ENCODE measurements around the gene SKAP2. TPM values are rescaled to one million over a fixed set of nuclear protein-coding genes. Genes with fewer than 3 reads are reported as not detected.

Gene SKAP2
- total RNA-seq, 1 donor: 19.5 TPM

DNA sequence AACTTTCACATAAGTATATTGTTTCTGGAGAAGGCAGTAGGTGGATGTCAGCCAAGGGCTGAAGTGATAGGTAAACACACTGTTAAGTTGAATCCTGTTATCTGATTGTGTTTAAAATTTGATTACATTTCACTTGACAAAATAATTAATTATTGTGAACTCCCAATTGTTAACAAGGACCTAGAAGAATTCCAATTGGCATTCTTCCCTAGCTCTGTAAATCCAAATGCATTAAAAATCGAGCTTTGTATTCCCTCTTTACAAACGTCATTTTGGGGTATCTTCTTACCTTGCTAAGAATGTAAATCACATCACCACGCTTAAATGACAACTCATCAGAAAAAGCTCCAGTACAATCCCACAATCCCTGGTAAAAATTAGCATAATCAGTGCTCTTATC is 179.9 kb downstream of the SKAP2 start:
- TF ChIP-seq, protein P1, sequence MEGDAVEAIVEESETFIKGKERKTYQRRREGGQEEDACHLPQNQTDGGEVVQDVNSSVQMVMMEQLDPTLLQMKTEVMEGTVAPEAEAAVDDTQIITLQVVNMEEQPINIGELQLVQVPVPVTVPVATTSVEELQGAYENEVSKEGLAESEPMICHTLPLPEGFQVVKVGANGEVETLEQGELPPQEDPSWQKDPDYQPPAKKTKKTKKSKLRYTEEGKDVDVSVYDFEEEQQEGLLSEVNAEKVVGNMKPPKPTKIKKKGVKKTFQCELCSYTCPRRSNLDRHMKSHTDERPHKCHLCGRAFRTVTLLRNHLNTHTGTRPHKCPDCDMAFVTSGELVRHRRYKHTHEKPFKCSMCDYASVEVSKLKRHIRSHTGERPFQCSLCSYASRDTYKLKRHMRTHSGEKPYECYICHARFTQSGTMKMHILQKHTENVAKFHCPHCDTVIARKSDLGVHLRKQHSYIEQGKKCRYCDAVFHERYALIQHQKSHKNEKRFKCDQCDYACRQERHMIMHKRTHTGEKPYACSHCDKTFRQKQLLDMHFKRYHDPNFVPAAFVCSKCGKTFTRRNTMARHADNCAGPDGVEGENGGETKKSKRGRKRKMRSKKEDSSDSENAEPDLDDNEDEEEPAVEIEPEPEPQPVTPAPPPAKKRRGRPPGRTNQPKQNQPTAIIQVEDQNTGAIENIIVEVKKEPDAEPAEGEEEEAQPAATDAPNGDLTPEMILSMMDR (IDR thresholded peaks at IDR 0.05; ENCODE audit: extremely low read depth, low read depth, low read length): no peak
- Histone ChIP-seq H3K9me3 (ENCODE audit: low read depth, low read length) (no peaks in the 10 kb centered on the region), H3K4me1 (ENCODE audit: insufficient read depth, low read length) (peaks cover 9% of the 10 kb centered on the region), H3K4me3 (ENCODE audit: insufficient read depth, low read length) (no peak overlapping the region), H3K4me2 (ENCODE audit: insufficient read depth, low read length) (no peak overlapping the region), H3K27me3 (ENCODE audit: insufficient read depth, low read length) (no peaks in the 10 kb centered on the region), H3K36me3 (ENCODE audit: insufficient read depth, low read length) (no peaks in the 10 kb centered on the region), H3K79me2 (ENCODE audit: insufficient read depth, low read length) (no peaks in the 10 kb centered on the region), H3K27ac (ENCODE audit: low read depth, low read length) (no peak overlapping the region), H4K20me1 (ENCODE audit: insufficient read depth, low read length) (no peaks in the 10 kb centered on the region), H2AFZ (ENCODE audit: low read length) (no peak overlapping the region)
- DNase-seq (ENCODE audit: insufficient read length, low spot score, missing footprints): no peak

GRCh38 chr7:26683277-26683676 is 181.1 kb downstream of the SKAP2 start:
- H3K4me3 ChIP-seq (ENCODE audit: insufficient read depth, low read length): no peak overlapping the region
- H3K79me2 ChIP-seq (ENCODE audit: insufficient read depth, low read length): no peaks in the 10 kb centered on the region
- H3K9me3 ChIP-seq (ENCODE audit: low read depth, low read length): no peaks in the 10 kb centered on the region
- no peaks in the 10 kb centered on the region for H4K20me1 ChIP-seq (ENCODE audit: insufficient read depth, low read length)
- H3K36me3 ChIP-seq (ENCODE audit: insufficient read depth, low read length): no peaks in the 10 kb centered on the region
- TF ChIP-seq, protein P1 (IDR thresholded peaks at IDR 0.05; ENCODE audit: extremely low read depth, low read depth, low read length): no peak
- no peak for DNase-seq (ENCODE audit: insufficient read length, low spot score, missing footprints)
- peaks cover 9% of the 10 kb centered on the region for H3K4me1 ChIP-seq (ENCODE audit: insufficient read depth, low read length)
- H3K27me3 ChIP-seq (ENCODE audit: insufficient read depth, low read length): no peaks in the 10 kb centered on the region
- no peak overlapping the region for H3K27ac ChIP-seq (ENCODE audit: low read depth, low read length)
- no peak overlapping the region for H3K4me2 ChIP-seq (ENCODE audit: insufficient read depth, low read length)
- no peak overlapping the region for H2AFZ ChIP-seq (ENCODE audit: low read length)

GRCh38 chr7:26681819-26682418 is 182.5 kb downstream of the SKAP2 start:
- H3K4me1 ChIP-seq (ENCODE audit: insufficient read depth, low read length): peaks cover 8% of the 10 kb centered on the region
- H2AFZ ChIP-seq (ENCODE audit: low read length): no peak overlapping the region
- H3K27me3 ChIP-seq (ENCODE audit: insufficient read depth, low read length): no peaks in the 10 kb centered on the region
- H3K4me2 ChIP-seq (ENCODE audit: insufficient read depth, low read length): no peak overlapping the region
- H4K20me1 ChIP-seq (ENCODE audit: insufficient read depth, low read length): no peaks in the 10 kb centered on the region
- H3K9me3 ChIP-seq (ENCODE audit: low read depth, low read length): no peaks in the 10 kb centered on the region
- TF ChIP-seq, protein P1 (IDR thresholded peaks at IDR 0.05; ENCODE audit: extremely low read depth, low read depth, low read length): peak; percentile 76
- no peaks in the 10 kb centered on the region for H3K36me3 ChIP-seq (ENCODE audit: insufficient read depth, low read length)
- no peak overlapping the region for H3K27ac ChIP-seq (ENCODE audit: low read depth, low read length)
- H3K79me2 ChIP-seq (ENCODE audit: insufficient read depth, low read length): no peaks in the 10 kb centered on the region
- DNase-seq (ENCODE audit: insufficient read length, low spot score, missing footprints): no peak
- H3K4me3 ChIP-seq (ENCODE audit: insufficient read depth, low read length): no peak overlapping the region

GRCh38 chr7:26680587-26680986 is 183.8 kb downstream of the SKAP2 start:
- Histone ChIP-seq H4K20me1 (ENCODE audit: insufficient read depth, low read length) (no peaks in the 10 kb centered on the region), H3K9me3 (ENCODE audit: low read depth, low read length) (no peaks in the 10 kb centered on the region), H3K27ac (ENCODE audit: low read depth, low read length) (no peak overlapping the region), H3K4me2 (ENCODE audit: insufficient read depth, low read length) (no peak overlapping the region), H3K36me3 (ENCODE audit: insufficient read depth, low read length) (no peaks in the 10 kb centered on the region), H3K4me1 (ENCODE audit: insufficient read depth, low read length) (peaks cover 4% of the 10 kb centered on the region), H3K79me2 (ENCODE audit: insufficient read depth, low read length) (no peaks in the 10 kb centered on the region), H3K27me3 (ENCODE audit: insufficient read depth, low read length) (no peaks in the 10 kb centered on the region), H2AFZ (ENCODE audit: low read length) (no peak overlapping the region), H3K4me3 (ENCODE audit: insufficient read depth, low read length) (no peak overlapping the region)
- TF ChIP-seq, protein P1 (IDR thresholded peaks at IDR 0.05; ENCODE audit: extremely low read depth, low read depth, low read length): no peak
- no peak for DNase-seq (ENCODE audit: insufficient read length, low spot score, missing footprints)

Data from osteoblast (primary cell).